ENCODE measurements around the gene KXD1. TPM values are rescaled to one million over a fixed set of nuclear protein-coding genes. Genes with fewer than 3 reads are reported as not detected.

Gene KXD1
- total and polyA plus RNA-seq, 2 donors, result 42.6 to 81.9 TPM

- H3K27me3 ChIP-seq (ENCODE audit: control insufficient read depth in 2 of 2, insufficient read depth in 1 of 2, low read length in 1 of 2), result no peaks in the 10 kb centered on the region
- 97% methylated on average over 21 of the region's 21 CpGs for WGBS
- H3K9me3 ChIP-seq (ENCODE audit: control insufficient read depth in 2 of 2, insufficient read depth in 1 of 2, low read length in 1 of 2), result no peaks in the 10 kb centered on the region
- H3K36me3 ChIP-seq (ENCODE audit: control insufficient read depth in 2 of 2, insufficient read depth in 2 of 2, low read length in 1 of 2), result peaks cover 43 to 45% of the 10 kb centered on the region in 2 donors
- H3K4me1 ChIP-seq (ENCODE audit: control insufficient read depth in 2 of 2, insufficient read depth in 2 of 2, low read length in 2 of 2), result peaks cover 2 to 18% of the 10 kb centered on the region in 2 donors
- H3K4me3 ChIP-seq (ENCODE audit: low read length in 2 of 2), result no peak overlapping the region
- no peak overlapping the region for H3K27ac ChIP-seq (ENCODE audit: low read depth in 1 of 2, low read length in 1 of 2)
- DNase-seq (ENCODE audit: low read depth in 6 of 9, low spot score in 9 of 9), result no peak
Observed at GRCh38 chr19:18541258-18541991, 16.2 kb upstream of the KXD1 start.

GRCh38 chr19:18541992-18542940, 15.4 kb upstream of the KXD1 start:
- Histone ChIP-seq H3K27ac (ENCODE audit: low read depth in 1 of 2, low read length in 1 of 2) (peak overlapping the region; percentile 60 to 61), H3K27me3 (ENCODE audit: control insufficient read depth in 2 of 2, insufficient read depth in 1 of 2, low read length in 1 of 2) (no peaks in the 10 kb centered on the region), H3K9me3 (ENCODE audit: control insufficient read depth in 2 of 2, insufficient read depth in 1 of 2, low read length in 1 of 2) (no peaks in the 10 kb centered on the region), H3K4me1 (ENCODE audit: control insufficient read depth in 2 of 2, insufficient read depth in 2 of 2, low read length in 2 of 2) (peaks cover 2 to 18% of the 10 kb centered on the region in 2 donors), H3K36me3 (ENCODE audit: control insufficient read depth in 2 of 2, insufficient read depth in 2 of 2, low read length in 1 of 2) (peaks cover 34 to 37% of the 10 kb centered on the region in 2 donors), H3K4me3 (ENCODE audit: low read length in 2 of 2) (peak overlapping the region; percentile 58 to 96)
- peak in 1 of 9 donors; percentile 38 for DNase-seq (ENCODE audit: low read depth in 6 of 9, low spot score in 9 of 9)
- 33% methylated on average over 11 of the region's 11 CpGs for WGBS

GRCh38 chr19:18542941-18543813, 14.5 kb upstream of the KXD1 start, which contains the start of gene FKBP8:
TSS of gene FKBP8 (minus strand) at chr19:18543573. CDS start at chr19:18541970, 1,603 bp downstream.
- H3K9me3 ChIP-seq (ENCODE audit: control insufficient read depth in 2 of 2, insufficient read depth in 1 of 2, low read length in 1 of 2), result no peaks in the 10 kb centered on the region
- H3K27ac ChIP-seq (ENCODE audit: low read depth in 1 of 2, low read length in 1 of 2), result peak within 1 kb of the TSS; percentile 86 to 95
- DNase-seq (ENCODE audit: low read depth in 6 of 9, low spot score in 9 of 9), result peak in 8 of 9 donors; percentile 83 to 95 (median 90)
- WGBS, result 2% methylated on average over 85 of the region's 86 CpGs
- H3K4me3 ChIP-seq (ENCODE audit: low read length in 2 of 2), result peak within 1 kb of the TSS; percentile 58 to 96
- H3K36me3 ChIP-seq (ENCODE audit: control insufficient read depth in 2 of 2, insufficient read depth in 2 of 2, low read length in 1 of 2), result peaks cover 25 to 28% of the 10 kb centered on the region in 2 donors
- H3K27me3 ChIP-seq (ENCODE audit: control insufficient read depth in 2 of 2, insufficient read depth in 1 of 2, low read length in 1 of 2), result no peaks in the 10 kb centered on the region
- H3K4me1 ChIP-seq (ENCODE audit: control insufficient read depth in 2 of 2, insufficient read depth in 2 of 2, low read length in 2 of 2), result peaks cover 2 to 18% of the 10 kb centered on the region in 2 donors

GRCh38 chr19:18543814-18544475, 13.7 kb upstream of the KXD1 start:
- no peaks in the 10 kb centered on the region for H3K27me3 ChIP-seq (ENCODE audit: control insufficient read depth in 2 of 2, insufficient read depth in 1 of 2, low read length in 1 of 2)
- H3K27ac ChIP-seq (ENCODE audit: low read depth in 1 of 2, low read length in 1 of 2), result peak overlapping the region; percentile 82 to 86
- WGBS, result 9% methylated on average over 12 of the region's 12 CpGs
- peak overlapping the region; percentile 46 to 96 for H3K4me3 ChIP-seq (ENCODE audit: low read length in 2 of 2)
- peak; percentile 75 to 95 (median 88) for DNase-seq (ENCODE audit: low read depth in 6 of 9, low spot score in 9 of 9)
- H3K9me3 ChIP-seq (ENCODE audit: control insufficient read depth in 2 of 2, insufficient read depth in 1 of 2, low read length in 1 of 2), result no peaks in the 10 kb centered on the region
- H3K36me3 ChIP-seq (ENCODE audit: control insufficient read depth in 2 of 2, insufficient read depth in 2 of 2, low read length in 1 of 2), result peaks cover 21 to 23% of the 10 kb centered on the region in 2 donors
- H3K4me1 ChIP-seq (ENCODE audit: control insufficient read depth in 2 of 2, insufficient read depth in 2 of 2, low read length in 2 of 2), result peaks cover 2 to 18% of the 10 kb centered on the region in 2 donors

- Histone ChIP-seq H3K27ac (ENCODE audit: low read depth in 1 of 2, low read length in 1 of 2) (no peak overlapping the region), H3K9me3 (ENCODE audit: control insufficient read depth in 2 of 2, insufficient read depth in 1 of 2, low read length in 1 of 2) (no peaks in the 10 kb centered on the region), H3K36me3 (ENCODE audit: control insufficient read depth in 2 of 2, insufficient read depth in 2 of 2, low read length in 1 of 2) (no peaks in the 10 kb centered on the region), H3K27me3 (ENCODE audit: control insufficient read depth in 2 of 2, insufficient read depth in 1 of 2, low read length in 1 of 2) (no peaks in the 10 kb centered on the region), H3K4me3 (ENCODE audit: low read length in 2 of 2) (no peak overlapping the region), H3K4me1 (ENCODE audit: control insufficient read depth in 2 of 2, insufficient read depth in 2 of 2, low read length in 2 of 2) (no peaks in the 10 kb centered on the region)
- no peak for DNase-seq (ENCODE audit: low read depth in 6 of 9, low spot score in 9 of 9)
- WGBS, result 89% methylated on average over 6 of the region's 6 CpGs
Observed at GRCh38 chr19:18551631-18552030, 6.0 kb upstream of the KXD1 start.

GRCh38 chr19:18558202-18558555, 509 bp downstream of the KXD1 start:
- 17% methylated on average over 11 of the region's 11 CpGs for WGBS
- Histone ChIP-seq H3K4me3 (ENCODE audit: low read length in 2 of 2) (peak overlapping the region; percentile 95 to 97), H3K36me3 (ENCODE audit: control insufficient read depth in 2 of 2, insufficient read depth in 2 of 2, low read length in 1 of 2) (peaks cover 12 to 14% of the 10 kb centered on the region in 2 donors), H3K27me3 (ENCODE audit: control insufficient read depth in 2 of 2, insufficient read depth in 1 of 2, low read length in 1 of 2) (no peaks in the 10 kb centered on the region), H3K9me3 (ENCODE audit: control insufficient read depth in 2 of 2, insufficient read depth in 1 of 2, low read length in 1 of 2) (peaks cover 0 to 4% of the 10 kb centered on the region in 2 donors), H3K27ac (ENCODE audit: low read depth in 1 of 2, low read length in 1 of 2) (peak overlapping the region; percentile 83 to 97), H3K4me1 (ENCODE audit: control insufficient read depth in 2 of 2, insufficient read depth in 2 of 2, low read length in 2 of 2) (peaks cover 7 to 15% of the 10 kb centered on the region in 2 donors)
- DNase-seq (ENCODE audit: low read depth in 6 of 9, low spot score in 9 of 9), result peak in 1 of 9 donors; percentile 31

GRCh38 chr19:18558604-18559003, 934 bp downstream of the KXD1 start:
- WGBS, result 82% methylated on average over 3 of the region's 3 CpGs
- Histone ChIP-seq H3K27ac (ENCODE audit: low read depth in 1 of 2, low read length in 1 of 2) (peak overlapping the region; percentile 83 to 97), H3K4me1 (ENCODE audit: control insufficient read depth in 2 of 2, insufficient read depth in 2 of 2, low read length in 2 of 2) (peaks cover 7 to 15% of the 10 kb centered on the region in 2 donors), H3K9me3 (ENCODE audit: control insufficient read depth in 2 of 2, insufficient read depth in 1 of 2, low read length in 1 of 2) (peaks cover 0 to 4% of the 10 kb centered on the region in 2 donors), H3K27me3 (ENCODE audit: control insufficient read depth in 2 of 2, insufficient read depth in 1 of 2, low read length in 1 of 2) (no peaks in the 10 kb centered on the region), H3K36me3 (ENCODE audit: control insufficient read depth in 2 of 2, insufficient read depth in 2 of 2, low read length in 1 of 2) (peaks cover 15 to 16% of the 10 kb centered on the region in 2 donors), H3K4me3 (ENCODE audit: low read length in 2 of 2) (peak overlapping the region; percentile 95 to 97)
- no peak for DNase-seq (ENCODE audit: low read depth in 6 of 9, low spot score in 9 of 9)

- H3K27me3 ChIP-seq (ENCODE audit: control insufficient read depth in 2 of 2, insufficient read depth in 1 of 2, low read length in 1 of 2), result no peaks in the 10 kb centered on the region
- peaks cover 24 to 25% of the 10 kb centered on the region in 2 donors for H3K36me3 ChIP-seq (ENCODE audit: control insufficient read depth in 2 of 2, insufficient read depth in 2 of 2, low read length in 1 of 2)
- H3K4me3 ChIP-seq (ENCODE audit: low read length in 2 of 2), result no peak overlapping the region
- H3K27ac ChIP-seq (ENCODE audit: low read depth in 1 of 2, low read length in 1 of 2), result no peak overlapping the region
- WGBS, result 85% methylated on average over 5 of the region's 5 CpGs
- DNase-seq (ENCODE audit: low read depth in 6 of 9, low spot score in 9 of 9), result no peak
- H3K9me3 ChIP-seq (ENCODE audit: control insufficient read depth in 2 of 2, insufficient read depth in 1 of 2, low read length in 1 of 2), result peaks cover 0 to 4% of the 10 kb centered on the region in 2 donors
- H3K4me1 ChIP-seq (ENCODE audit: control insufficient read depth in 2 of 2, insufficient read depth in 2 of 2, low read length in 2 of 2), result peaks cover 7 to 15% of the 10 kb centered on the region in 2 donors
Observed at GRCh38 chr19:18559685-18560084, 2.0 kb downstream of the KXD1 start.
